HUES48 (cell line): Measurements from ENCODE around the gene OSBPL2.

ENCODE experiments used
- H3K27ac ChIP-seq: one replicate; pipeline ENCODE4 v1.7.0; 2013; ENCODE audit warnings: low read depth, low read length, inconsistent platforms
- H3K27me3 ChIP-seq: 2 replicates; pipeline ENCODE4 v1.6.1; 2013; ENCODE audit warnings: mild to moderate bottlenecking, low read length; ENCODE audit not compliant: control insufficient read depth, insufficient read depth
- H3K36me3 ChIP-seq: 2 replicates; pipeline ENCODE4 v1.6.1; 2013; ENCODE audit warnings: low read length; ENCODE audit not compliant: control insufficient read depth, insufficient read depth
- H3K4me1 ChIP-seq: 2 replicates; pipeline ENCODE4 v1.6.1; 2013; ENCODE audit warnings: mild to moderate bottlenecking, low read length; ENCODE audit not compliant: control insufficient read depth, insufficient read depth
- H3K4me3 ChIP-seq: 2 replicates; pipeline ENCODE4 v1.5.1; 2013; ENCODE audit warnings: mild to moderate bottlenecking, low read depth, low read length
- H3K9ac ChIP-seq: 2 replicates; pipeline ENCODE4 v1.6.1; 2013; ENCODE audit warnings: mild to moderate bottlenecking, low read depth, low read length, moderate library complexity
- H3K9me3 ChIP-seq: 2 replicates; pipeline ENCODE4 v1.6.1; 2013; ENCODE audit warnings: low read length; ENCODE audit not compliant: control insufficient read depth, insufficient read depth

The OSBPL2 gene

DNA sequence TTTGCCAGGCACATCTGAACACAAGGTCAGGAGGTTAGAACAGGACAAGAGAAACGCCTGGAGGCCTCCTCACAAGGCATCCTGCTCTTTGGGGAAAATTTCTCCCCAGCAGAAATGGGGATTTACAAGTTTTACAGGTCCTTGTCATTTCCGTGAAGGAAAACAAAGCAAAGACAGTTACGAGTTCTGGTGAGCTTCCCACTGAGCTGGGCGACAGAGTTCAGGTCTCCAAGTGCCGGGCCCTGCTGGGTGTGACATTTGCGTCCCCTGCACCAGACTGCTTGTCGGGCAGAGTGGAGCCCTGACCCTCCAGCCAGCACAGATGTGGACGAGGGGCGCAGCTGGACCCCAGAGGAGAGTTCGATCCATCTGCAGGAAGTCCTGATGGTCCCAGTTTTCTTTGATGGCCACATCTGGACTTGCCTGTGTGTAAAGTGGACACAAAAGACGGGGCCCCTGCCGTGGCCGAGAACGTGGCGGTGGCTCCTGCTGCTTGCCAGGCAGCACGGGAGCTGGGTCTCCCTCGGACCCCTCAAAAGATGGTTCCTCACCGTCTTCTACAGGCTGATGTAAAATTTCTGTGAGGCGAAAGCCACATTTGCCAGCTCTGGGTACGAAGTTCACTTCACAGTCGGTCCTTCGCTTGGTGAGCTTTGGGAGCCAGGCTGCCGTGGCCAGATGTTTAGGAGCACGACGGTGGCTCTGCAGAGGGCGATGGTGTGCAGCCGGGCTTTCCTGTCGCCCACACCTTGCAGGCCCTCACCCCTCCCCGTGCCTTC is 59.3 kb downstream of the OSBPL2 start:
- Histone ChIP-seq H3K9ac (no peak overlapping the region), H3K4me1 (no peaks in the 10 kb centered on the region), H3K9me3 (no peaks in the 10 kb centered on the region), H3K4me3 (no peak overlapping the region), H3K27ac (no peak overlapping the region), H3K36me3 (peaks cover 35% of the 10 kb centered on the region), H3K27me3 (no peaks in the 10 kb centered on the region)

DNA sequence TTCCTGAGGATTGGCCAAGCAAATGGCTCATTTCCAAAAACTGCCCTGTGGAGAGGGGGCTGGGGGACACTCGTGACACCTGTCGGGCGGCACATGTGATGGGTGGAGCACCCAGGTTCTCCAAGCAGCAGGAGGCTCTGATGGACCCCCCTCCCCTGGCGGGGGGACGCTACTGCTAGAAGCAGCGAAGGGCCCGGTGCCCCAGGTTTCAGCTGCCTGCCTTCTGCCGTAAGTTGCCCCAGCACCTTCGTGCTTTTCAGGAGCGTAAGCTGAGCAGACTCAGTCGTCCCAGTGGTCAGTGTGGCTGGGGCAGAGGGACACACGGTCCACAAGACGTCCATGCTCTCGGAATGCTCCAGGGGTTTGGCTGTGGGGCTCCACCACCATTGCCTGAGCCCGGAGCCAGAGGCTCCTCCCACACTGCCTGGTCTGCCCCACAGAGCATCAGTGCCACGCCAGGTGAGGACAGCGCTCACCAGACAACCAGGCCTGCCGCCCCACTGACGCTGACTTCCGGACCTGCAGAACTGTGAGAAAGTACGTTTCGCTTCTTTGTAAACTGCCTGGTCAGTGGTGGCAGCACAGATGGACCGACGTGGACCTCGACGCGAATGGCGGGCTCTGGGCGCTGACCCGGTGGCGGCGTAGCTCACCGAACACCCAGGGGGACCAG is 60.4 kb downstream of the OSBPL2 start:
- Histone ChIP-seq H3K9me3 (no peaks in the 10 kb centered on the region), H3K27me3 (no peaks in the 10 kb centered on the region), H3K4me3 (no peak overlapping the region), H3K27ac (no peak overlapping the region), H3K4me1 (no peaks in the 10 kb centered on the region), H3K9ac (no peak overlapping the region), H3K36me3 (peaks cover 29% of the 10 kb centered on the region)

DNA sequence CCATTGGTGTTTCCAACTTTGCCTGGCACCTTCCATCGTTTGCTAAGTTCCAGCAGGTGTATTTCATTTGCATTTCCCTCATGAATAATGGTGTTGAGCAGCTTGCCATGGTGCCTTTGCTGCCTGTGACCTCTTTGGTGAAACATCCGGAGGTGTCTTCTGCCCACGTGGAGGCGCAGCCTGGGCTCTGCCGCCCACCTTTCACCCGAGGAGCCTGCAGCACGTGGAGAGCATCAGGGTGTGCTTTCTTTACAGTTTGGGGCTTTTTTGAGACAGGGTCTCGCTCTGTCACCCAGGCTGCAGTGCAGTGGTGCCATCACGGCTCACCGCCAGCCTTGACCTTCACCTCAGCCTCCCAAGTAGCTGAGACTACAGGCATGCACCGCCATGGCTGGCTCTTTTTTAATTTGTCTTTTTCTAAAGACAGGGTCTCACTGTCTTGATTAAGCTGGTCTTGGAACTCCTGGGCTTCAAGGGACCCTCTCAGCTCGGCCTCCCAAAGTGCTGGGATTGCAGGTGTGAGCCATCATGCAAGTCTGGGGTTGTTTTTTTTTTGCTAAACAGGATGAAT is 61.4 kb downstream of the OSBPL2 start:
- no peaks in the 10 kb centered on the region for H3K27me3 ChIP-seq
- H3K4me1 ChIP-seq = peaks cover 6% of the 10 kb centered on the region; the same call in 1 of the 2 replicates
- no peak overlapping the region for H3K9ac ChIP-seq
- peaks cover 28% of the 10 kb centered on the region for H3K36me3 ChIP-seq
- no peaks in the 10 kb centered on the region for H3K9me3 ChIP-seq
- no peak overlapping the region for H3K4me3 ChIP-seq
- no peak overlapping the region for H3K27ac ChIP-seq

DNA sequence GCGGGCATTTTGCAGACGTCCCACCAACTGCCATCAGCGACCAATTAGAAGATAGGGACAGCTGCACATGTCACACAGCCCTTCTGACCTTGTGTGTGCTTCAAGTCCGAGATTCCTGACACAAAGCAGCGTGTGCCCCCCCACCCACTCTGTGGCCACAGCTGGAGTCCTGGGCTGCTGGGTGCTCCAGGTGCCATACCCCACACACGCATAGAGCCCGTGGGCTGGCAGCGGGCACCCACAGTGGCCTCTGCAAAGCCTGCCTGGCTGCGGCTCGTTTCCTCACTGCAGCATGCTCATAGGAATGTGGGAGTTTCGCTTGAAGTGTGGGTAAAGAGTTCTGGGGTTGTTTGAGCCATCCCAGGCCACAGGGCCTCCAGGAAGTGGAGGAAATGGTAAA is 62.0 kb downstream of the OSBPL2 start:
- Histone ChIP-seq H3K36me3 (peaks cover 31% of the 10 kb centered on the region), H3K27me3 (no peaks in the 10 kb centered on the region), H3K4me3 (no peak overlapping the region), H3K9ac (no peak overlapping the region), H3K4me1 (peaks cover 6% of the 10 kb centered on the region; the same call in 1 of the 2 replicates), H3K27ac (no peak overlapping the region), H3K9me3 (no peaks in the 10 kb centered on the region)

DNA sequence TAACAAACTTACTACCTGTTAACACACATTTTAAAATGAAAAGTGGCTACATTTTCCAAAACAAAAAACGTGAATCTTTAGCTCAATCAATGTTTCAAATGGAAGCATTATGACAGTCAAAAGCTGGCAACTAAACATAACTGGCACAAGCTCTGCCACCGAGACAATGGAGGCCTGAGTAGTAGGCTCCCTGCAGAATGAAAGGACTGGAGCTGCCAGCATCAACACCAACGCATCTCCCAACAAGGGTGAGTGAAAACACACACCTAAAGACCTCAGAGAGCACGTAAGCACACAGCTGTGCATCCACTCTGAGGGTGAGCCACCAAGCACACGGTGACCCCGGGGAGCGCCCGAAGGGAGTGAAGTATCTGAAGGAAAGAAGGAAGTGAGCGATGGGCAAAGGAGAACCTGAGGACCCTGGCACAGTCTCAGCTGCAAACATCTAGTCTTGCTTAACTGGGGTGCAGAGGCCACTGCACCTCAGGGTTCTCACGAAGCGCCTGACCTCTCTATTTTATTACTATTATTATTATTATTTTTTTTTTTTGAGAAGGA is 62.9 kb downstream of the OSBPL2 start:
- Histone ChIP-seq H3K9me3 (no peaks in the 10 kb centered on the region), H3K36me3 (peaks cover 31% of the 10 kb centered on the region), H3K4me1 (peaks cover 6% of the 10 kb centered on the region; the same call in 1 of the 2 replicates), H3K27me3 (no peaks in the 10 kb centered on the region), H3K4me3 (no peak overlapping the region; the same call in 1 of the 2 replicates), H3K27ac (no peak overlapping the region), H3K9ac (no peak overlapping the region)

DNA sequence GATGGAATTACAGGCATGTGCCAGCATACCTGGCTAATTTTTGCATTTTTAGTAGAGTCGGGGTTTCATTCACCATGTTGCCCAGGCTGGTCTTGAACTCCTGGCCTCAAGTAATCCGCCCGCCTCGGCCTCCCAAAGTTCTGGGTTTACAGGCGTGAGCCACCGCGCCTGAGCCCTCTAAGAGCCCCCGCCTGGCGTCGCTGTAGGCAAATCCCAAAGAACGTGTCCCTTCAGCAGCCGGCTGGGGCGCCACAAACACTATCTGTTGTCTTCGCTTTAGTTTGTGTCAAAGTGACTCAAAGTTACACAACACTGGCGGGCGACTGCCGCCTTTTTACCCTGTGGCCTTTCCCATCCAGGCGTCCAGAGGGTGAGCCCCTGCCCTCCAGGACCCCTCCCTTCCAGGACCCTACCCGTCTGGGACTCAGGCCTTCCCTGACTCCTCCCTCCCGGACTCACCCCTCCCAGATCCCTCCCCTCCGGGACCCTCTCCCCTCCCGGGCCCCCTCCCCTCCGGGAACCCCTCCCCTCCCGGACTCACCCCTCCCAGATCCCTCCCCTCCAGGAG is 63.5 kb downstream of the OSBPL2 start:
- Histone ChIP-seq H3K9me3 (no peaks in the 10 kb centered on the region), H3K4me1 (peaks cover 6% of the 10 kb centered on the region; the same call in 1 of the 2 replicates), H3K27me3 (no peaks in the 10 kb centered on the region), H3K9ac (no peak overlapping the region), H3K4me3 (peak overlapping the region; percentile 82), H3K27ac (peak overlapping the region; percentile 98), H3K36me3 (peaks cover 34% of the 10 kb centered on the region)

DNA sequence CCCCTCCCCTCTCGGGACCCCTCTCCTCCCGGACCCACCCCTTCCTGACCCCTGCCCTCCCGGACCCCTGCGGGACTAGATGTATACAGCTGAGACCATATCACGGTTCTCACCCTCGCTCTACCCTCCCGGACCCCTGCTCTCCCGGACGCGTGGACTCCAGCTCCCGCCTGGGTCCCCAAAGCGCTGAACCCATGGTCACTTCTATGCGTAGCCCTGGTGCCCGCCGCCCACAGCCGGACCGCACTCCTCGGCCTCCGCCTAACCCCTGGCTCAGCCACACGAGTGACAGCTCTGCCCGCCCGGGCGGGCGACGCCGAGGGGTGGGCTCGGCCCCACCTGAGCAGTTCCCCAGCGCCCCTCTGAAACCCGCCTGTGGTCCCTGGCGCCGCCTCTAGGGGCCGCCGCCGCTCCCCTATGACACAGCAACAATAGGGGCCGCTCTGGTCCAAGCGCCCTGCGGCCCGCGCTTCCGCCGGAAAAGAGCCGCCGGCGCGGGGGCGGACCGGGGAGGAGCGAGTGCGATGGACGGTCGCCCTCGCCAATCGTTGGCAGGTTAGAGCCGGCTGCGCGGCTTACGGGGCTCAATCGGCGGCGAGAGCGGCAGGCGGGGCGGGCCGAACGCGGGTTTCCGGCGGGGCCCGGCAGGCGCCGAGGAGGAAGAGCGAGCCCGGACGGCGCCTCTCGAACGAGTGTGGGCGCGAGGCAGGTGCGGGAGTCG is 64.2 kb downstream of the OSBPL2 start, which contains the start of gene ADRM1:
TSS of gene ADRM1 (plus strand) at position 657 of the 721 bp plus-strand sequence. CDS start 572 bp downstream, outside the sequence.
- Histone ChIP-seq H3K9me3 (no peaks in the 10 kb centered on the region), H3K9ac (peak within 1 kb of the TSS; percentile 83), H3K4me3 (peak within 1 kb of the TSS; percentile 89), H3K36me3 (peaks cover 37% of the 10 kb centered on the region), H3K27me3 (no peaks in the 10 kb centered on the region), H3K4me1 (peaks cover 6% of the 10 kb centered on the region; the same call in 1 of the 2 replicates), H3K27ac (peak within 1 kb of the TSS; percentile 98)

DNA sequence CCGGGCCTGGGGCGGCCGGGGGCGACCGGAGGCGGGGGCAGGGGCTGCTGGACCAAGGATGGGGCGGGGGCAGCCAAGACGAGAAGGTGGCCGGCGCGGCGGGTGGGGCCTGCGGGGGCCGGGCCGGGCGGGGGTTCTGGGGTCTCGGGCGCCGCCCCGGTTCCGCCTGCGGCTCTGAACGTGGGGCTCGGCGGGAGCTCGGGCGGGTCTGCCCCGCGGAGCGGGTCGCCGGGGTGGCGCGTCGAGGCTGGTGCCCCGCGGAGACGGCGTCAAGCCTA is 64.7 kb downstream of the OSBPL2 start:
- peaks cover 42% of the 10 kb centered on the region for H3K36me3 ChIP-seq
- peak overlapping the region; percentile 89 for H3K4me3 ChIP-seq
- H3K27ac ChIP-seq = peak overlapping the region; percentile 87
- H3K27me3 ChIP-seq = no peaks in the 10 kb centered on the region
- peak overlapping the region; percentile 83 for H3K9ac ChIP-seq
- peaks cover 6% of the 10 kb centered on the region; the same call in 1 of the 2 replicates for H3K4me1 ChIP-seq
- no peaks in the 10 kb centered on the region for H3K9me3 ChIP-seq

DNA sequence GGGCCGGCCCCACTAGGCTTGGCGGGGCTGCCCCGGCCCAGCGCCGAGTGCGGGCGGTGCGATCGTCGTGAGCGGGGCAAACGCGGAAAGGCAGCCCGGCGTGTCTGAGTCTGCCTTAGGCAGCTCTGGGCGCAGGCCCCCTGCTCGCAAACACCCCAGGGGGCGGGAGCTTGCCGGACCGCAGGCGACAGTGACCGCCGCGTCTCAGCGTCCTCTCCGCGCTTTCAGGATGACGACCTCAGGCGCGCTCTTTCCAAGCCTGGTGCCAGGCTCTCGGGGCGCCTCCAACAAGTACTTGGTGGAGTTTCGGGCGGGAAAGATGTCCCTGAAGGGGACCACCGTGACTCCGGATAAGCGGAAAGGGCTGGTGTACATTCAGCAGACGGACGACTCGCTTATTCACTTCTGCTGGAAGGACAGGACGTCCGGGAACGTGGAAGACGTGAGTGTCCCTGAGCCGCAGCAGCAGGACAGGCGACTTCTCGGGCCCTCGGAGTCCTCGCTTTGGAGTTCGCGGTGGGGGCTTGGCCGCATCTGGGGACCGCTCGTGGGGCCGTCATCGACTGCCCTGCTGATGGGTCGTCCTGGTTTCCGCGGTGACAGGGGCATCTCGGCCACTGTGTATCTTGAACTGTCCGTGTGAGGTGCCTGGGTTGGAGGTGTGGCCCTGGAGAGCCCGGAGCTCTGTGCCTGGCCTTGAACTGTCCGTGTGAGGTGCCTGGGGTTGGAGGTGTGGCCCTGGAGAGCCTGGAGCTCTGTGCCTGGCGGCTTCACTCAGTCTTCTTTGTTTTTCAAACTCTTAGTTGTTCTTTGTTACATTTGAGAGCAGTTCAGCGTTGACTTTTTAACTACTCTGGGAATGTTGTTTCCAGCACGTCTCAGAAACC is 65.3 kb downstream of the OSBPL2 start:
- Histone ChIP-seq H3K36me3 (peaks cover 48% of the 10 kb centered on the region), H3K9ac (peak overlapping the region; percentile 83), H3K27me3 (no peaks in the 10 kb centered on the region), H3K4me3 (peak overlapping the region; percentile 89), H3K9me3 (no peaks in the 10 kb centered on the region), H3K4me1 (peaks cover 6% of the 10 kb centered on the region; the same call in 1 of the 2 replicates), H3K27ac (peak overlapping the region; percentile 87)
